ENCODE data around the gene AMN. TPM values are rescaled to one million over a fixed set of nuclear protein-coding genes. Genes with fewer than 3 reads are reported as not detected.

Gene AMN
- total RNA-seq, 3 donors from 2014 or later = 128 to 486 (median 198) TPM

DNA sequence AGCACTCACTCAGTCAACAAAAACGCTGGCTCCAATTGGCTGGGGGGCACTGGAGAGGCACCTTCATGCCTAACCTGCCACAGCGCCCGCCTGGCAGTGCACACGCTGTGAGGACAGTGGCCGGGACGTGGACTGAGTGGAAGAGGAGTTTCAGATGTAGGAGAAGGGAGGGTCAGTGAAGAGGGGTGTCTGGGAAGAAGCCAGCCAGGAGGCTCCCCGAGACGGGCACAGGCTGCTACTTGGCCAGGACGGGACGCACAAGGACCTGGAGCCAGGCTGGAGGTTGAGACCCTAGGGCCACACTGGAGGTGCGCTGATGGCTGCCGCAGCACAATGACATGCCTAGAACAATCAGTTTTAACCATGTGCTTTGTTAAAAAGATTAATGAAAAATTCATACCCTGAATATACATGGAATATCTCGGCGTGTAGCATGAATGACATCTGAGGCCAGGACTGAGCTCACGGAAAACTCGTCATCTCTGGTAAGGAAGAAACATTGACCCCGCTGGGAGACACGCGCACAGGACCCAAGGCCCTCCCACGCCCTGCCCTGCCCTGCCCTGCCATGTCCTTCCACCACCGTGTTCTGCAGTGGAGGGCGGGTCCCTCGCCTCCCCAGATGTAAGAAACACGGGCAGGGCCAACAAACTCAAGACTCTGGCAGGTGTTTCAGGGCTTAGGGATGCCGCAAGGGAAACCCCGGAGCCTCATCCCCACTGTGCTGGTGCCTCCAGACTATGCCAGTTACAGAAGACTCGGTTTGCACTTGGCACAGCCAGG, 25.0 kb downstream of the AMN start:
- peak; percentile 48 for ATAC-seq

DNA sequence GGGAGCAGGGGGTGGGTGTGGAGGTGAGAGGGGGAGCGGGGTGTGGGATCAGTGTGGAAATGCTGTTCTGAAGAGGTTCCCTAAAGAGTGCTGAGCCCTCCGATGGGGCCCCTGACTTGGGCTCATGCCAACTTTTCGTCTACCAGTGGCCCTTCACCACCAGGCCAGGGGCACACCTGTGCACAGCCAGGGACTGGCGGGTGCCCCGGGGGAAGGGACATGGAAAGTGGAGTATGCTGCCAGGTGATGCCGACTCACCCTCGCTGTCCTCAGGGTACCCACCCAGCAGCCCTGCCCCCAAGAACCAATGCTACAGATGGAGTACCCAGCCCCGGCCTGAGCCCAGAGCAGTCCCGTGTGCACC, 26.2 kb downstream of the AMN start:
- Histone ChIP-seq H3K4me3 (no peak overlapping the region), H3K9me3 (no peaks in the 10 kb centered on the region), H3K36me3 (ENCODE audit: low read depth) (peaks cover 12% of the 10 kb centered on the region), H3K4me1 (ENCODE audit: low read depth) (peaks cover 4% of the 10 kb centered on the region)
- ATAC-seq (no peak), DNase-seq (peak in 2 of 3 donors; percentile 27 to 50)
- intact Hi-C loops (cut with DNase I, micrococcal nuclease) = no loop called here
- TF ChIP-seq, protein P1, sequence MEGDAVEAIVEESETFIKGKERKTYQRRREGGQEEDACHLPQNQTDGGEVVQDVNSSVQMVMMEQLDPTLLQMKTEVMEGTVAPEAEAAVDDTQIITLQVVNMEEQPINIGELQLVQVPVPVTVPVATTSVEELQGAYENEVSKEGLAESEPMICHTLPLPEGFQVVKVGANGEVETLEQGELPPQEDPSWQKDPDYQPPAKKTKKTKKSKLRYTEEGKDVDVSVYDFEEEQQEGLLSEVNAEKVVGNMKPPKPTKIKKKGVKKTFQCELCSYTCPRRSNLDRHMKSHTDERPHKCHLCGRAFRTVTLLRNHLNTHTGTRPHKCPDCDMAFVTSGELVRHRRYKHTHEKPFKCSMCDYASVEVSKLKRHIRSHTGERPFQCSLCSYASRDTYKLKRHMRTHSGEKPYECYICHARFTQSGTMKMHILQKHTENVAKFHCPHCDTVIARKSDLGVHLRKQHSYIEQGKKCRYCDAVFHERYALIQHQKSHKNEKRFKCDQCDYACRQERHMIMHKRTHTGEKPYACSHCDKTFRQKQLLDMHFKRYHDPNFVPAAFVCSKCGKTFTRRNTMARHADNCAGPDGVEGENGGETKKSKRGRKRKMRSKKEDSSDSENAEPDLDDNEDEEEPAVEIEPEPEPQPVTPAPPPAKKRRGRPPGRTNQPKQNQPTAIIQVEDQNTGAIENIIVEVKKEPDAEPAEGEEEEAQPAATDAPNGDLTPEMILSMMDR (IDR thresholded peaks at IDR 0.05) = no peak

More for the DNA sequence above, 25.0 kb downstream of the AMN start:
- TF ChIP-seq, protein P1 (IDR thresholded peaks at IDR 0.05) = no peak
- H3K4me3 ChIP-seq = no peak overlapping the region
- H3K36me3 ChIP-seq (ENCODE audit: low read depth) = peaks cover 12% of the 10 kb centered on the region
- intact Hi-C loops (cut with DNase I, micrococcal nuclease) = no loop called here
- DNase-seq = peak in 2 of 3 donors; percentile 16 to 44
- H3K9me3 ChIP-seq = no peaks in the 10 kb centered on the region
- H3K4me1 ChIP-seq (ENCODE audit: low read depth) = peaks cover 4% of the 10 kb centered on the region

GRCh38 chr14:102949062-102949800, 26.8 kb downstream of the AMN start:
- DNase-seq (peak; percentile 35 to 57 (median 41)), ATAC-seq (peak; percentile 60)
- no peak overlapping the region for H3K4me3 ChIP-seq
- peaks cover 13% of the 10 kb centered on the region for H3K36me3 ChIP-seq (ENCODE audit: low read depth)
- H3K9me3 ChIP-seq = no peaks in the 10 kb centered on the region
- intact Hi-C loops (cut with DNase I, micrococcal nuclease) = no loop called here
- TF ChIP-seq, protein P1 (IDR thresholded peaks at IDR 0.05) = no peak
- H3K4me1 ChIP-seq (ENCODE audit: low read depth) = peaks cover 4% of the 10 kb centered on the region

GRCh38 chr14:102949801-102950451, 27.5 kb downstream of the AMN start:
- DNase-seq (peak in 2 of 3 donors; percentile 30 to 48), ATAC-seq (no peak)
- no peak overlapping the region for H3K4me3 ChIP-seq
- TF ChIP-seq, protein P1 (IDR thresholded peaks at IDR 0.05) = no peak
- peaks cover 19% of the 10 kb centered on the region for H3K36me3 ChIP-seq (ENCODE audit: low read depth)
- H3K4me1 ChIP-seq (ENCODE audit: low read depth) = peaks cover 4% of the 10 kb centered on the region
- intact Hi-C loops (cut with DNase I, micrococcal nuclease) = no loop called here
- no peaks in the 10 kb centered on the region for H3K9me3 ChIP-seq

DNA sequence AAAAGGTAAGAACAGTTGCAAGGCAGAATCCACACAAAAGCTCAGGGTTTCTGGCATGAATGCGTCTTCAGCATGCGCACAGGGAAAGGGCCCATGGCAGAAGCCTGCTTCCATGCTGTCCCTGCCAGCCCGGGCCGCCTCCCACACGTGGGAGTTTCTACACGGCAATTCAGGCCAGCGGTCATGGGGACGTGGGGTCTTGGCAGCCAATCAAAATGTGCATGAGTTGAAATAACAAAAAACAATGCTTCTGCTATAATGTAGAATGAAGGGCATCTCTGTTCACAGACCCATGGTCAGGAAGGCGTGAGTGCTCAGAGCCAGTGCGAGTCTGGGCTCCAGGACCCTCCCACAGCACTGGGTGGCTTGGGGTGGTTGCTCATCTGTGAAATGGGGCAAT, 28.6 kb downstream of the AMN start:
- no peaks in the 10 kb centered on the region for H3K9me3 ChIP-seq
- TF ChIP-seq, protein P1 (IDR thresholded peaks at IDR 0.05) = no peak
- intact Hi-C loops (cut with DNase I, micrococcal nuclease) = no loop called here
- H3K4me1 ChIP-seq (ENCODE audit: low read depth) = peaks cover 4% of the 10 kb centered on the region
- ATAC-seq (no peak), DNase-seq (peak in 1 of 3 donors; percentile 21)
- H3K36me3 ChIP-seq (ENCODE audit: low read depth) = peaks cover 19% of the 10 kb centered on the region
- H3K4me3 ChIP-seq = no peak overlapping the region
